ENCODE results near the gene TGFA. TPM values are rescaled to one million over a fixed set of nuclear protein-coding genes. Genes with fewer than 3 reads are reported as not detected.

TGFA gene
- total RNA-seq, 1 experiment from 2014 or later: 2.5 TPM

DNA sequence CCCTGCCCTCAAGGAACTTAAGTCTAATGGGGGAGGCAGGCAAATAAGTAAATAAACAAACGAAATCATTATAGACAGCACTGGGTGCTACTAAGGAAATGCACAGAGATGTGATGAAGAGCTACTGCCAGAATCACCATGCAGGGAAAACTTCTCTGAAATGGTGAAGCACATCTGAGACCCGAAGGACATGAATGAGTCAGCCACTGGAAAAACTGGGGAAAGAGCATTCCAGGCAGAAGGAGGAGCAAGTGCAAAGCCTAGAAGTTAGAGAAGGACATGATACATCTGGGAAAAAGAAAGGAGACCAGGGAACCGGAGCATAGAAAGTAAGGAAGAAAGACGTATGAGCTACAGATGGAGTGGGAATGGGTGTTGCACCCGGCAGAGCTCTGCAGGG is 56.8 kb downstream of the TGFA start:
- no peak for TF ChIP-seq TP53 (CRISPR knock-in tag; IDR thresholded peaks at IDR 0.05)
- no peak for TF ChIP-seq JAZF1 (CRISPR knock-in tag; IDR thresholded peaks at IDR 0.05)
- TF ChIP-seq RELA (CRISPR knock-in tag; IDR thresholded peaks at IDR 0.05; ENCODE audit: borderline replicate concordance): no peak
- TF ChIP-seq MXD4 (CRISPR knock-in tag; IDR thresholded peaks at IDR 0.05; ENCODE audit: borderline replicate concordance): no peak
- POLR2A ChIA-PET: no interaction called here
- no peaks in the 10 kb centered on the region for H3K36me3 Mint-ChIP-seq
- DNase-seq (ENCODE audit: low spot score) (no peak), ATAC-seq (no peak)
- no peak overlapping the region for H3K27ac Mint-ChIP-seq
- CTCF ChIA-PET: interaction anchor here (1.2 to 2.8 kb wide), 5 partner anchors 10 to 192 kb away, joined by 3 to 19 read pairs (median 9); no protein-coding TSS in a partner anchor
- no peaks in the 10 kb centered on the region for H3K9me3 Mint-ChIP-seq
- H3K4me1 Mint-ChIP-seq: peaks cover 14% of the 10 kb centered on the region
- no peak overlapping the region for H3K4me3 Mint-ChIP-seq
- H3K27me3 Mint-ChIP-seq (ENCODE audit: low read depth): peaks cover 22% of the 10 kb centered on the region

DNA sequence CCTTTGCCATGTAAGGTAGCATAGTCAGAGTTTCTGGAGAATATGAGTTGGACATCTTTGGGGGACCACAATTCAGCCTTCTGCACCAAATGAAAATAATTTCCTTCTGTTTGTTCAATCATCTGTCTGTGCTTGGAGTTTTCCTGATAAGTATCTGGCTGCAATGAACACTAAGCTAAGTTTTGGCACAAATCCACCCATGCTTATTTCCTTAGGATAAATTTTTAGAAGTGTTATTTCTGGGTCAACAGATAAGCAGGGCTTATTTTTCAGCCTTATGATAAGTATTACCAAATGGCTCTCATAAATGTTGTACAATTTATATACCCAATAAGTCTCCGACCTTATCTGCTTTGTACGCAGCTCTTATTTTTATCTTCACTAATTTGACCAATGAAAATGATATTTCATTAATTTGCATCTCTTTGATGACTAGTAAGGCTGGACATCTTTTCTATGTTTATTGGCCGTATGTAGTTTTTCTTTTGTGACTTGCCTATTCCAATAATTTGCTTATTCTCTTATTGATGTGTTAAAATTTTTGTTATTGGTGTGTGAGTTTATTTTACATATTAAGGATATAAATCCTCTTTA is 59.2 kb downstream of the TGFA start:
- H3K27me3 Mint-ChIP-seq (ENCODE audit: low read depth): peaks cover 25% of the 10 kb centered on the region
- 0 out of 2 replicates have a peak, but pooled peaks cover 5% of the 10 kb centered on the region for H3K4me1 Mint-ChIP-seq
- no peak overlapping the region for H3K4me3 Mint-ChIP-seq
- no peaks in the 10 kb centered on the region for H3K9me3 Mint-ChIP-seq
- ChIA-PET CTCF (no interaction called here), POLR2A (interaction anchor here (0.5 kb wide), 1 partner anchor 178 kb away, joined by 3 read pairs; no protein-coding TSS in a partner anchor)
- ATAC-seq (no peak), DNase-seq (ENCODE audit: low spot score) (no peak)
- H3K36me3 Mint-ChIP-seq: no peaks in the 10 kb centered on the region
- H3K27ac Mint-ChIP-seq: no peak overlapping the region
- TF ChIP-seq, protein P1, sequence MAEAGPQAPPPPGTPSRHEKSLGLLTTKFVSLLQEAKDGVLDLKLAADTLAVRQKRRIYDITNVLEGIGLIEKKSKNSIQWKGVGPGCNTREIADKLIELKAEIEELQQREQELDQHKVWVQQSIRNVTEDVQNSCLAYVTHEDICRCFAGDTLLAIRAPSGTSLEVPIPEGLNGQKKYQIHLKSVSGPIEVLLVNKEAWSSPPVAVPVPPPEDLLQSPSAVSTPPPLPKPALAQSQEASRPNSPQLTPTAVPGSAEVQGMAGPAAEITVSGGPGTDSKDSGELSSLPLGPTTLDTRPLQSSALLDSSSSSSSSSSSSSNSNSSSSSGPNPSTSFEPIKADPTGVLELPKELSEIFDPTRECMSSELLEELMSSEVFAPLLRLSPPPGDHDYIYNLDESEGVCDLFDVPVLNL (CRISPR knock-in tag; IDR thresholded peaks at IDR 0.05; ENCODE audit: borderline replicate concordance, low read depth): no peak
- TF ChIP-seq, protein P2, sequence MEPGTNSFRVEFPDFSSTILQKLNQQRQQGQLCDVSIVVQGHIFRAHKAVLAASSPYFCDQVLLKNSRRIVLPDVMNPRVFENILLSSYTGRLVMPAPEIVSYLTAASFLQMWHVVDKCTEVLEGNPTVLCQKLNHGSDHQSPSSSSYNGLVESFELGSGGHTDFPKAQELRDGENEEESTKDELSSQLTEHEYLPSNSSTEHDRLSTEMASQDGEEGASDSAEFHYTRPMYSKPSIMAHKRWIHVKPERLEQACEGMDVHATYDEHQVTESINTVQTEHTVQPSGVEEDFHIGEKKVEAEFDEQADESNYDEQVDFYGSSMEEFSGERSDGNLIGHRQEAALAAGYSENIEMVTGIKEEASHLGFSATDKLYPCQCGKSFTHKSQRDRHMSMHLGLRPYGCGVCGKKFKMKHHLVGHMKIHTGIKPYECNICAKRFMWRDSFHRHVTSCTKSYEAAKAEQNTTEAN (CRISPR knock-in tag; IDR thresholded peaks at IDR 0.05): no peak
- no peak for TF ChIP-seq CREM (CRISPR knock-in tag; IDR thresholded peaks at IDR 0.05)
- TF ChIP-seq, protein P3, sequence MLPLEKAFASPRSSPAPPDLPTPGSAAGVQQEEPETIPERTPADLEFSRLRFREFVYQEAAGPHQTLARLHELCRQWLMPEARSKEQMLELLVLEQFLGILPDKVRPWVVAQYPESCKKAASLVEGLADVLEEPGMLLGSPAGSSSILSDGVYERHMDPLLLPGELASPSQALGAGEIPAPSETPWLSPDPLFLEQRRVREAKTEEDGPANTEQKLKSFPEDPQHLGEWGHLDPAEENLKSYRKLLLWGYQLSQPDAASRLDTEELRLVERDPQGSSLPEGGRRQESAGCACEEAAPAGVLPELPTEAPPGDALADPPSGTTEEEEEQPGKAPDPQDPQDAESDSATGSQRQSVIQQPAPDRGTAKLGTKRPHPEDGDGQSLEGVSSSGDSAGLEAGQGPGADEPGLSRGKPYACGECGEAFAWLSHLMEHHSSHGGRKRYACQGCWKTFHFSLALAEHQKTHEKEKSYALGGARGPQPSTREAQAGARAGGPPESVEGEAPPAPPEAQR (CRISPR knock-in tag; IDR thresholded peaks at IDR 0.05): no peak
- no peak for TF ChIP-seq IRF2 (CRISPR knock-in tag; IDR thresholded peaks at IDR 0.05; ENCODE audit: borderline replicate concordance, low read depth)
- TF ChIP-seq, protein P4, sequence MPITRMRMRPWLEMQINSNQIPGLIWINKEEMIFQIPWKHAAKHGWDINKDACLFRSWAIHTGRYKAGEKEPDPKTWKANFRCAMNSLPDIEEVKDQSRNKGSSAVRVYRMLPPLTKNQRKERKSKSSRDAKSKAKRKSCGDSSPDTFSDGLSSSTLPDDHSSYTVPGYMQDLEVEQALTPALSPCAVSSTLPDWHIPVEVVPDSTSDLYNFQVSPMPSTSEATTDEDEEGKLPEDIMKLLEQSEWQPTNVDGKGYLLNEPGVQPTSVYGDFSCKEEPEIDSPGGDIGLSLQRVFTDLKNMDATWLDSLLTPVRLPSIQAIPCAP (CRISPR knock-in tag; IDR thresholded peaks at IDR 0.05): no peak
- no peak for TF ChIP-seq SP1 (CRISPR knock-in tag; conservative IDR thresholded peaks at IDR 0.05)
- TF ChIP-seq, protein P5, sequence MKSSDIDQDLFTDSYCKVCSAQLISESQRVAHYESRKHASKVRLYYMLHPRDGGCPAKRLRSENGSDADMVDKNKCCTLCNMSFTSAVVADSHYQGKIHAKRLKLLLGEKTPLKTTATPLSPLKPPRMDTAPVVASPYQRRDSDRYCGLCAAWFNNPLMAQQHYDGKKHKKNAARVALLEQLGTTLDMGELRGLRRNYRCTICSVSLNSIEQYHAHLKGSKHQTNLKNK (CRISPR knock-in tag; IDR thresholded peaks at IDR 0.05): no peak
- TF ChIP-seq, protein P6, sequence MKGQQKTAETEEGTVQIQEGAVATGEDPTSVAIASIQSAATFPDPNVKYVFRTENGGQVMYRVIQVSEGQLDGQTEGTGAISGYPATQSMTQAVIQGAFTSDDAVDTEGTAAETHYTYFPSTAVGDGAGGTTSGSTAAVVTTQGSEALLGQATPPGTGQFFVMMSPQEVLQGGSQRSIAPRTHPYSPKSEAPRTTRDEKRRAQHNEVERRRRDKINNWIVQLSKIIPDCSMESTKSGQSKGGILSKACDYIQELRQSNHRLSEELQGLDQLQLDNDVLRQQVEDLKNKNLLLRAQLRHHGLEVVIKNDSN (CRISPR knock-in tag; IDR thresholded peaks at IDR 0.05): no peak
- no peak for TF ChIP-seq ZNF671 (CRISPR knock-in tag; IDR thresholded peaks at IDR 0.05)
- TF ChIP-seq, protein P7, sequence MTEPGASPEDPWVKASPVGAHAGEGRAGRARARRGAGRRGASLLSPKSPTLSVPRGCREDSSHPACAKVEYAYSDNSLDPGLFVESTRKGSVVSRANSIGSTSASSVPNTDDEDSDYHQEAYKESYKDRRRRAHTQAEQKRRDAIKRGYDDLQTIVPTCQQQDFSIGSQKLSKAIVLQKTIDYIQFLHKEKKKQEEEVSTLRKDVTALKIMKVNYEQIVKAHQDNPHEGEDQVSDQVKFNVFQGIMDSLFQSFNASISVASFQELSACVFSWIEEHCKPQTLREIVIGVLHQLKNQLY (CRISPR knock-in tag; IDR thresholded peaks at IDR 0.05): no peak
- TF ChIP-seq, protein P8, sequence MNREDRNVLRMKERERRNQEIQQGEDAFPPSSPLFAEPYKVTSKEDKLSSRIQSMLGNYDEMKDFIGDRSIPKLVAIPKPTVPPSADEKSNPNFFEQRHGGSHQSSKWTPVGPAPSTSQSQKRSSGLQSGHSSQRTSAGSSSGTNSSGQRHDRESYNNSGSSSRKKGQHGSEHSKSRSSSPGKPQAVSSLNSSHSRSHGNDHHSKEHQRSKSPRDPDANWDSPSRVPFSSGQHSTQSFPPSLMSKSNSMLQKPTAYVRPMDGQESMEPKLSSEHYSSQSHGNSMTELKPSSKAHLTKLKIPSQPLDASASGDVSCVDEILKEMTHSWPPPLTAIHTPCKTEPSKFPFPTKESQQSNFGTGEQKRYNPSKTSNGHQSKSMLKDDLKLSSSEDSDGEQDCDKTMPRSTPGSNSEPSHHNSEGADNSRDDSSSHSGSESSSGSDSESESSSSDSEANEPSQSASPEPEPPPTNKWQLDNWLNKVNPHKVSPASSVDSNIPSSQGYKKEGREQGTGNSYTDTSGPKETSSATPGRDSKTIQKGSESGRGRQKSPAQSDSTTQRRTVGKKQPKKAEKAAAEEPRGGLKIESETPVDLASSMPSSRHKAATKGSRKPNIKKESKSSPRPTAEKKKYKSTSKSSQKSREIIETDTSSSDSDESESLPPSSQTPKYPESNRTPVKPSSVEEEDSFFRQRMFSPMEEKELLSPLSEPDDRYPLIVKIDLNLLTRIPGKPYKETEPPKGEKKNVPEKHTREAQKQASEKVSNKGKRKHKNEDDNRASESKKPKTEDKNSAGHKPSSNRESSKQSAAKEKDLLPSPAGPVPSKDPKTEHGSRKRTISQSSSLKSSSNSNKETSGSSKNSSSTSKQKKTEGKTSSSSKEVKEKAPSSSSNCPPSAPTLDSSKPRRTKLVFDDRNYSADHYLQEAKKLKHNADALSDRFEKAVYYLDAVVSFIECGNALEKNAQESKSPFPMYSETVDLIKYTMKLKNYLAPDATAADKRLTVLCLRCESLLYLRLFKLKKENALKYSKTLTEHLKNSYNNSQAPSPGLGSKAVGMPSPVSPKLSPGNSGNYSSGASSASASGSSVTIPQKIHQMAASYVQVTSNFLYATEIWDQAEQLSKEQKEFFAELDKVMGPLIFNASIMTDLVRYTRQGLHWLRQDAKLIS (CRISPR knock-in tag; IDR thresholded peaks at IDR 0.05; ENCODE audit: borderline replicate concordance): no peak
- TF ChIP-seq, protein P9, sequence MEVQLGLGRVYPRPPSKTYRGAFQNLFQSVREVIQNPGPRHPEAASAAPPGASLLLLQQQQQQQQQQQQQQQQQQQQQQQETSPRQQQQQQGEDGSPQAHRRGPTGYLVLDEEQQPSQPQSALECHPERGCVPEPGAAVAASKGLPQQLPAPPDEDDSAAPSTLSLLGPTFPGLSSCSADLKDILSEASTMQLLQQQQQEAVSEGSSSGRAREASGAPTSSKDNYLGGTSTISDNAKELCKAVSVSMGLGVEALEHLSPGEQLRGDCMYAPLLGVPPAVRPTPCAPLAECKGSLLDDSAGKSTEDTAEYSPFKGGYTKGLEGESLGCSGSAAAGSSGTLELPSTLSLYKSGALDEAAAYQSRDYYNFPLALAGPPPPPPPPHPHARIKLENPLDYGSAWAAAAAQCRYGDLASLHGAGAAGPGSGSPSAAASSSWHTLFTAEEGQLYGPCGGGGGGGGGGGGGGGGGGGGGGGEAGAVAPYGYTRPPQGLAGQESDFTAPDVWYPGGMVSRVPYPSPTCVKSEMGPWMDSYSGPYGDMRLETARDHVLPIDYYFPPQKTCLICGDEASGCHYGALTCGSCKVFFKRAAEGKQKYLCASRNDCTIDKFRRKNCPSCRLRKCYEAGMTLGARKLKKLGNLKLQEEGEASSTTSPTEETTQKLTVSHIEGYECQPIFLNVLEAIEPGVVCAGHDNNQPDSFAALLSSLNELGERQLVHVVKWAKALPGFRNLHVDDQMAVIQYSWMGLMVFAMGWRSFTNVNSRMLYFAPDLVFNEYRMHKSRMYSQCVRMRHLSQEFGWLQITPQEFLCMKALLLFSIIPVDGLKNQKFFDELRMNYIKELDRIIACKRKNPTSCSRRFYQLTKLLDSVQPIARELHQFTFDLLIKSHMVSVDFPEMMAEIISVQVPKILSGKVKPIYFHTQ (CRISPR knock-in tag; IDR thresholded peaks at IDR 0.05): no peak
- TF ChIP-seq, protein P10, sequence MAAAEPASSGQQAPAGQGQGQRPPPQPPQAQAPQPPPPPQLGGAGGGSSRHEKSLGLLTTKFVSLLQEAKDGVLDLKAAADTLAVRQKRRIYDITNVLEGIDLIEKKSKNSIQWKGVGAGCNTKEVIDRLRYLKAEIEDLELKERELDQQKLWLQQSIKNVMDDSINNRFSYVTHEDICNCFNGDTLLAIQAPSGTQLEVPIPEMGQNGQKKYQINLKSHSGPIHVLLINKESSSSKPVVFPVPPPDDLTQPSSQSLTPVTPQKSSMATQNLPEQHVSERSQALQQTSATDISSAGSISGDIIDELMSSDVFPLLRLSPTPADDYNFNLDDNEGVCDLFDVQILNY (CRISPR knock-in tag; IDR thresholded peaks at IDR 0.05): no peak
- no peak for TF ChIP-seq CREB1 (CRISPR knock-in tag; IDR thresholded peaks at IDR 0.05)

Data from WTC11 (cell line).